Liver (tissue), 9 donors: ENCODE measurements around the gene SCAI. TPM values are rescaled to one million over a fixed set of nuclear protein-coding genes. Genes with fewer than 3 reads are reported as not detected.

Experiments
- DNase-seq: peaks from one replicate; pipeline ENCODE4 v3.0.0-alpha.2; 2017; ENCODE audit warnings: low spot score
- H3K27ac ChIP-seq, 2 donors: one replicate each; pipeline ENCODE4 v1.7.0; 2013; ENCODE audit warnings: inconsistent platforms in 2 of 2, low read length in 2 of 2, control low read depth in 1 of 2, low read depth in 1 of 2, mild to moderate bottlenecking in 1 of 2
- H3K27me3 ChIP-seq, 4 donors: one replicate each; pipeline versions ENCODE4 v1.6.1 to v1.7.0; 2013; ENCODE audit warnings: low read length in 3 of 4, inconsistent platforms in 1 of 4, mild to moderate bottlenecking in 1 of 4, moderate library complexity in 1 of 4; ENCODE audit not compliant: control insufficient read depth in 4 of 4, insufficient read depth in 4 of 4
- H3K36me3 ChIP-seq, 4 donors: one replicate each; pipeline versions ENCODE4 v1.6.1 to v1.7.0; 2013; ENCODE audit warnings: low read length in 3 of 4, mild to moderate bottlenecking in 3 of 4, low read depth in 1 of 4, moderate library complexity in 1 of 4; ENCODE audit not compliant: control insufficient read depth in 4 of 4, insufficient read depth in 3 of 4
- H3K4me1 ChIP-seq, 4 donors: one replicate each; pipeline versions ENCODE4 v1.6.1 to v1.7.0; 2013; ENCODE audit warnings: low read length in 3 of 4, mild to moderate bottlenecking in 3 of 4, moderate library complexity in 1 of 4; ENCODE audit not compliant: control insufficient read depth in 4 of 4, insufficient read depth in 4 of 4
- H3K4me3 ChIP-seq, 3 donors: one replicate each; pipeline versions ENCODE4 v1.6.1 to v1.7.0; 2013; ENCODE audit warnings: low read length in 3 of 3, control low read depth in 1 of 3, low read depth in 1 of 3, mild to moderate bottlenecking in 1 of 3
- H3K9ac ChIP-seq, 2 donors: one replicate each; pipeline ENCODE4 v1.7.0; 2013; ENCODE audit warnings: low read length in 2 of 2, mild to moderate bottlenecking in 2 of 2, moderate library complexity in 2 of 2, control low read depth in 1 of 2, low read depth in 1 of 2
- H3K9me3 ChIP-seq, 4 donors: one replicate each; pipeline versions ENCODE4 v1.6.1 to v1.7.0; 2013; ENCODE audit warnings: low read length in 3 of 4; ENCODE audit not compliant: control insufficient read depth in 4 of 4
- EGR1 ChIP-seq, 2 donors: IDR thresholded peaks; 2 replicates each; pipeline ENCODE4 v1.6.1; 2016 to 2018; ENCODE audit warnings: antibody characterized with exemption in 2 of 2, low read depth in 2 of 2
- FOXA2 ChIP-seq: IDR thresholded peaks from 2 replicates; pipeline ENCODE4 v1.6.1; 2016; ENCODE audit warnings: antibody characterized with exemption
- GABPA ChIP-seq, 2 donors: IDR thresholded peaks in 1 of 2; conservative IDR thresholded peaks in 1 of 2; 2 replicates each; pipeline ENCODE4 v1.6.1; 2016; ENCODE audit warnings: antibody characterized with exemption in 2 of 2, mild to moderate bottlenecking in 1 of 2, moderate library complexity in 1 of 2
- HNF4A ChIP-seq, 2 donors: conservative IDR thresholded peaks; 2 replicates each; pipeline ENCODE4 v1.6.1; 2016; ENCODE audit warnings: antibody characterized with exemption in 2 of 2, mild to moderate bottlenecking in 2 of 2
- HNF4G ChIP-seq: IDR thresholded peaks from 2 replicates; pipeline ENCODE4 v1.6.1; 2016; ENCODE audit warnings: antibody characterized with exemption
- JUND ChIP-seq, 2 donors: IDR thresholded peaks; 2 replicates each; pipeline ENCODE4 v1.6.1; 2016; ENCODE audit warnings: antibody characterized with exemption in 2 of 2
- NR2F2 ChIP-seq: IDR thresholded peaks from 2 replicates; pipeline ENCODE4 v1.6.1; 2016; ENCODE audit warnings: antibody characterized with exemption
- RAD21 ChIP-seq, 2 donors: IDR thresholded peaks; 2 replicates each; pipeline ENCODE4 v1.6.1; 2016; ENCODE audit warnings: antibody characterized with exemption in 2 of 2, mild to moderate bottlenecking in 2 of 2
- RXRA ChIP-seq, 2 donors: IDR thresholded peaks; 2 replicates each; pipeline ENCODE4 v1.6.1; 2017 to 2018; ENCODE audit warnings: antibody characterized with exemption in 2 of 2, mild to moderate bottlenecking in 1 of 2
- SP1 ChIP-seq: IDR thresholded peaks from 2 replicates; pipeline ENCODE4 v1.6.1; 2018; ENCODE audit warnings: antibody characterized with exemption, mild to moderate bottlenecking
- TAF1 ChIP-seq: conservative IDR thresholded peaks from 2 replicates; pipeline ENCODE4 v1.6.1; 2016; ENCODE audit warnings: antibody characterized with exemption, mild to moderate bottlenecking
- WGBS: extraction: QIAGEN DNeasy Blood & Tissue Kit; methylation state at CpG from one replicate; pipeline ENCODE4 v1.1.7; 2013; 5-methylcytosine and 5-hydroxymethylcytosine counted together
- polyA plus RNA-seq, 2 donors: library from polyadenylated mRNA; stranded (reverse) in 1 of 2; unstranded in 1 of 2; fragments of 200-250 nt in 1 of 2; fragments of >200 nt in 1 of 2; fragmentation: Nextera tagmentation in 1 of 2; extraction: Ambion mirVana in 1 of 2; gene quantifications; one replicate each; pipeline versions ENCODE4 v1.2.1 to v1.2.3, GENCODE V29; 2013 to 2015
- total RNA-seq, 2 donors: library from RNA; depleted of rRNA; stranded (reverse); fragments of >200 nt; gene quantifications; one replicate each; pipeline ENCODE4 v1.2.3, GENCODE V29; 2014
- TF ChIP-seq, protein P1 (sequence below): IDR thresholded peaks from 2 replicates; pipeline ENCODE4 v1.6.1; 2016; ENCODE audit warnings: antibody characterized with exemption
- TF ChIP-seq, protein P2 (sequence below): fragments of 150-350 bp; IDR thresholded peaks from 2 replicates; pipeline ENCODE4 v1.5.1; 2017; ENCODE audit warnings: improper control_type of control experiment, low read depth, low read length; ENCODE audit not compliant: missing input control
- TF ChIP-seq, protein P3 (sequence below): IDR thresholded peaks from 2 replicates; pipeline ENCODE4 v1.6.1; 2016; ENCODE audit warnings: antibody characterized with exemption
- TF ChIP-seq, protein P4 (sequence below): IDR thresholded peaks from 2 replicates; pipeline ENCODE4 v1.6.1; 2016; ENCODE audit warnings: antibody characterized with exemption
- TF ChIP-seq, protein P5 (sequence below): IDR thresholded peaks from 2 replicates; pipeline ENCODE4 v1.6.1; 2016; ENCODE audit warnings: antibody characterized with exemption, mild to moderate bottlenecking
- donor health status: healthy.
- donor health status: healthy.
- donor health status: healthy.
- donor health status: healthy.
- donor health status: healthy.

The SCAI gene
- total and polyA plus RNA-seq, 4 donors = 0.24 to 5.3 (median 1.6) TPM

DNA sequence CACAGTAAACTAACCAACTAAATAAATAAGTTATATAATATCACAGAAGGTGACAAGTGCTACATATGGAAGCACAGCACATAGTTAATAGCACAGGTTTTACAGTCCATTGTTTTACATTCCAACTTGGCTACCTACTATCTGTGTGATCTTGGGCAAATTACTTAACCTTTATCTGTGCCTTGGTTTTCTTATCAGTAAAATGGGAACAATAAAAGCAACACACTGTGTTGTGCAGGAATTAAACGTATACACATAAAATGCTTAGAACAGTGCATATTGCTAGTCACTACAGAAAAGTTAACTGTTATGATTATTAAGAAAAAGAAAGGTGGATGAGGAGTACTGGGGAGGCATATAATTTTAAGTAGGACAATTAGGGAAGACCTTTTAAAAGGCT, 159.6 kb downstream of the SCAI start:
- WGBS = 98% methylated on average over 1 of the region's 1 CpG
- no peaks in the 10 kb centered on the region for H3K36me3 ChIP-seq

DNA sequence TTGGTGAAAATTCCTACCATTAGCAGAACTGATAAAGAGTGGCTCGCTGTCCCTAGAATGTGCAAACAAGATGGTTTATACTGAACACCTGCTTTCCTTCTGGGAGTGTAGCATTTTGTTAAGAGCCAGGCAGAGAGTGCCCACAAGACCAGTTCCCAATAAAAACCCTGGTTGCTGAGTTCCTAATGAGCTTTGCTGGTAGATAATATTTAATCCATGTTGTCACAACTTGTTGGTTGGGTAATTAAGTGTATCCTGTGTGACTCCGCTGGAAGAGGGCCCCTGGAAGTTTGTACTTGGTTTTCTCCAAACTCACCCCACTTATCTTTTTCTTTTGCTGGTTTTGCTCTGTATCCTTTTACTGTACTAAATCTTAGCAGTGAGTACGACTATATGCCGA, 162.9 kb downstream of the SCAI start:
- no peak overlapping the region for H3K27ac ChIP-seq
- H3K4me3 ChIP-seq = no peak overlapping the region
- H3K27me3 ChIP-seq = no peaks in the 10 kb centered on the region
- H3K9ac ChIP-seq = no peak overlapping the region
- 85% methylated on average over 4 of the region's 4 CpGs for WGBS
- H3K4me1 ChIP-seq = no peaks in the 10 kb centered on the region
- no peaks in the 10 kb centered on the region for H3K36me3 ChIP-seq
- DNase-seq = no peak
- no peaks in the 10 kb centered on the region for H3K9me3 ChIP-seq
- TF ChIP-seq SP1 (no peak), HNF4G (no peak), TAF1 (no peak), NR2F2 (no peak), JUND (IDR thresholded peaks at IDR 0.05) (no peak), HNF4A (conservative IDR thresholded peaks at IDR 0.05) (no peak)
- TF ChIP-seq, protein P1, sequence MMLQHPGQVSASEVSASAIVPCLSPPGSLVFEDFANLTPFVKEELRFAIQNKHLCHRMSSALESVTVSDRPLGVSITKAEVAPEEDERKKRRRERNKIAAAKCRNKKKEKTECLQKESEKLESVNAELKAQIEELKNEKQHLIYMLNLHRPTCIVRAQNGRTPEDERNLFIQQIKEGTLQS = no peak
- TF ChIP-seq, protein P2, sequence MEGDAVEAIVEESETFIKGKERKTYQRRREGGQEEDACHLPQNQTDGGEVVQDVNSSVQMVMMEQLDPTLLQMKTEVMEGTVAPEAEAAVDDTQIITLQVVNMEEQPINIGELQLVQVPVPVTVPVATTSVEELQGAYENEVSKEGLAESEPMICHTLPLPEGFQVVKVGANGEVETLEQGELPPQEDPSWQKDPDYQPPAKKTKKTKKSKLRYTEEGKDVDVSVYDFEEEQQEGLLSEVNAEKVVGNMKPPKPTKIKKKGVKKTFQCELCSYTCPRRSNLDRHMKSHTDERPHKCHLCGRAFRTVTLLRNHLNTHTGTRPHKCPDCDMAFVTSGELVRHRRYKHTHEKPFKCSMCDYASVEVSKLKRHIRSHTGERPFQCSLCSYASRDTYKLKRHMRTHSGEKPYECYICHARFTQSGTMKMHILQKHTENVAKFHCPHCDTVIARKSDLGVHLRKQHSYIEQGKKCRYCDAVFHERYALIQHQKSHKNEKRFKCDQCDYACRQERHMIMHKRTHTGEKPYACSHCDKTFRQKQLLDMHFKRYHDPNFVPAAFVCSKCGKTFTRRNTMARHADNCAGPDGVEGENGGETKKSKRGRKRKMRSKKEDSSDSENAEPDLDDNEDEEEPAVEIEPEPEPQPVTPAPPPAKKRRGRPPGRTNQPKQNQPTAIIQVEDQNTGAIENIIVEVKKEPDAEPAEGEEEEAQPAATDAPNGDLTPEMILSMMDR = no peak
- TF ChIP-seq, protein P3, sequence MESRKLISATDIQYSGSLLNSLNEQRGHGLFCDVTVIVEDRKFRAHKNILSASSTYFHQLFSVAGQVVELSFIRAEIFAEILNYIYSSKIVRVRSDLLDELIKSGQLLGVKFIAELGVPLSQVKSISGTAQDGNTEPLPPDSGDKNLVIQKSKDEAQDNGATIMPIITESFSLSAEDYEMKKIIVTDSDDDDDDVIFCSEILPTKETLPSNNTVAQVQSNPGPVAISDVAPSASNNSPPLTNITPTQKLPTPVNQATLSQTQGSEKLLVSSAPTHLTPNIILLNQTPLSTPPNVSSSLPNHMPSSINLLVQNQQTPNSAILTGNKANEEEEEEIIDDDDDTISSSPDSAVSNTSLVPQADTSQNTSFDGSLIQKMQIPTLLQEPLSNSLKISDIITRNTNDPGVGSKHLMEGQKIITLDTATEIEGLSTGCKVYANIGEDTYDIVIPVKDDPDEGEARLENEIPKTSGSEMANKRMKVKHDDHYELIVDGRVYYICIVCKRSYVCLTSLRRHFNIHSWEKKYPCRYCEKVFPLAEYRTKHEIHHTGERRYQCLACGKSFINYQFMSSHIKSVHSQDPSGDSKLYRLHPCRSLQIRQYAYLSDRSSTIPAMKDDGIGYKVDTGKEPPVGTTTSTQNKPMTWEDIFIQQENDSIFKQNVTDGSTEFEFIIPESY = no peak

More for the DNA sequence above, 159.6 kb downstream of the SCAI start:
- Histone ChIP-seq H3K27ac (no peak overlapping the region), H3K27me3 (no peaks in the 10 kb centered on the region), H3K9me3 (no peaks in the 10 kb centered on the region), H3K4me3 (no peak overlapping the region), H3K9ac (no peak overlapping the region), H3K4me1 (no peaks in the 10 kb centered on the region)
- DNase-seq = no peak
- TF ChIP-seq SP1 (no peak), NR2F2 (no peak), EGR1 (IDR thresholded peaks at IDR 0.05; ENCODE audit: low read depth in 2 of 2) (no peak), HNF4A (conservative IDR thresholded peaks at IDR 0.05) (no peak), GABPA (IDR thresholded peaks at IDR 0.05 in 1 of 2, conservative IDR thresholded peaks at IDR 0.05 in 1 of 2) (no peak), FOXA2 (no peak), TAF1 (no peak), JUND (IDR thresholded peaks at IDR 0.05) (no peak), RAD21 (IDR thresholded peaks at IDR 0.05) (no peak), RXRA (IDR thresholded peaks at IDR 0.05) (no peak), HNF4G (no peak)
- TF ChIP-seq, protein P4, sequence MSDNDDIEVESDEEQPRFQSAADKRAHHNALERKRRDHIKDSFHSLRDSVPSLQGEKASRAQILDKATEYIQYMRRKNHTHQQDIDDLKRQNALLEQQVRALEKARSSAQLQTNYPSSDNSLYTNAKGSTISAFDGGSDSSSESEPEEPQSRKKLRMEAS = no peak
- TF ChIP-seq, protein P1 = no peak
- TF ChIP-seq, protein P3 = no peak
- TF ChIP-seq, protein P2 = no peak
- TF ChIP-seq, protein P5, sequence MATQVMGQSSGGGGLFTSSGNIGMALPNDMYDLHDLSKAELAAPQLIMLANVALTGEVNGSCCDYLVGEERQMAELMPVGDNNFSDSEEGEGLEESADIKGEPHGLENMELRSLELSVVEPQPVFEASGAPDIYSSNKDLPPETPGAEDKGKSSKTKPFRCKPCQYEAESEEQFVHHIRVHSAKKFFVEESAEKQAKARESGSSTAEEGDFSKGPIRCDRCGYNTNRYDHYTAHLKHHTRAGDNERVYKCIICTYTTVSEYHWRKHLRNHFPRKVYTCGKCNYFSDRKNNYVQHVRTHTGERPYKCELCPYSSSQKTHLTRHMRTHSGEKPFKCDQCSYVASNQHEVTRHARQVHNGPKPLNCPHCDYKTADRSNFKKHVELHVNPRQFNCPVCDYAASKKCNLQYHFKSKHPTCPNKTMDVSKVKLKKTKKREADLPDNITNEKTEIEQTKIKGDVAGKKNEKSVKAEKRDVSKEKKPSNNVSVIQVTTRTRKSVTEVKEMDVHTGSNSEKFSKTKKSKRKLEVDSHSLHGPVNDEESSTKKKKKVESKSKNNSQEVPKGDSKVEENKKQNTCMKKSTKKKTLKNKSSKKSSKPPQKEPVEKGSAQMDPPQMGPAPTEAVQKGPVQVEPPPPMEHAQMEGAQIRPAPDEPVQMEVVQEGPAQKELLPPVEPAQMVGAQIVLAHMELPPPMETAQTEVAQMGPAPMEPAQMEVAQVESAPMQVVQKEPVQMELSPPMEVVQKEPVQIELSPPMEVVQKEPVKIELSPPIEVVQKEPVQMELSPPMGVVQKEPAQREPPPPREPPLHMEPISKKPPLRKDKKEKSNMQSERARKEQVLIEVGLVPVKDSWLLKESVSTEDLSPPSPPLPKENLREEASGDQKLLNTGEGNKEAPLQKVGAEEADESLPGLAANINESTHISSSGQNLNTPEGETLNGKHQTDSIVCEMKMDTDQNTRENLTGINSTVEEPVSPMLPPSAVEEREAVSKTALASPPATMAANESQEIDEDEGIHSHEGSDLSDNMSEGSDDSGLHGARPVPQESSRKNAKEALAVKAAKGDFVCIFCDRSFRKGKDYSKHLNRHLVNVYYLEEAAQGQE = no peak
